GM23248 (cell line): Measurements from ENCODE around the gene ARHGAP8.

ENCODE experiments used
- EZH2 ChIP-seq: fragments of 200-600 bp; sonication (generic); IDR thresholded peaks from 2 replicates; pipeline ENCODE4 v1.6.1; 2018; ENCODE audit warnings: antibody characterized with exemption, mild to moderate bottlenecking; ENCODE audit not compliant: insufficient read depth, poor library complexity, severe bottlenecking
- EZH2phosphoT487 ChIP-seq: fragments of 200-600 bp; sonication (generic); IDR thresholded peaks from 2 replicates; pipeline ENCODE4 v1.6.1; 2018; ENCODE audit warnings: antibody characterized with exemption, moderate library complexity, mild to moderate bottlenecking, low read depth; ENCODE audit not compliant: insufficient read depth

DNA sequence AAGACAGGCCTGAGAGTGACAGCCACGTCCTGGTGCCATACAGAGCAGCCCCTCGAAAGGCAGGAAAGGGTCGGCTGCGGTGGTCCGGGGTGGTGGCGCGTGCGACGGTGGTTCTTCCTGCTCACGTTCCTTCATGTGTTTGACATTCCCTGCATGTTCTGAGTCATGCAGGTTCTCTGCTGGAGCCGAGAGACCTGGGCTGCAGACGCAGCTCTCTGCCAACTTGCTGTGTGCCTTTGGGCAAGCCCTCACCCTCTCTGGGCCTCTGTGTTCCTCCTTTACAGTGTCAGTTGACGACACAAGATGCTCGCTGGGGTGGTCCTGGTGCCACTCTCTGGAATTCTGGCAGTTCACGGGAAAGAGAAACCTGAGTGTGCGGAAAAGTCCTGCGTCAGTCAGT lies 12.0 kb downstream of the ARHGAP8 start:
- no peak for TF ChIP-seq EZH2
- no peak for TF ChIP-seq EZH2phosphoT487
